ENCODE data around the gene ZNF610.

DNA sequence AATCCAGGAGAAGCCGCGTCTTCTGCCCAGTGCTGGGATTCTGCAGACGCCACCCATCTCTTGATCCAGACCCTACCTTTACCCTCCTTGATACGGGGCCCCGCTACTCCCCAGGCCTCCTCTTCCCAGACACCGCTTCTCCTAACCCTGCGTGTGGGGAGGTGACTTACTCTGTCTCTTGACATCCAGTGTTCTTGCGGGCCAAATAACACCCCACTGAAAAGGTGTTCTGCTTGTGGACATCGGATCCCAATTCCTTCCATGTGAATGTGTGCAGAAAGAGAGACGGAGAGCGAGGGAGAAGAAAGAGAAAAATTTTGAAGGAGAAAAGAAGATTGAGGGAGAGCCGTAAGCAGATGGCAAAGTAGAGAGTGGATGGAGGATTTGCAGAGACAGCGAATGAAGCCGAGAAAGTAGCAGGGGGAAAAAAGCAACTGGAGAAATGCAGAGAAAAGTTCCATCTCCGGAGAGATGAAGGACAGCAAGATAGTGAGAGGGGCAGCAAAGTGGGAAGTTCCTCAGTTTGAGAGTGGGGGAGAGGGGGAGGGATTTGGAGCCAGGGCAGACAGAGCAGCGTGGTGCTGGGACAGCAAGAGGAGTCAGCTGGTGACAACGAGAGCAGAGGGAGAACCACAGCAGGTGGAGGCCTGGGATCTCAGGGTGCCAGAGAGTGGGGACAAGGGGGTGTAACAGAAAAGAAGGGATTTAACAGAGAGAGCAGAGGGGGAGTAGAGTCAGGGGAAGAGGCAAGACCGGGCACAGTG, 38.3 kb upstream of the ZNF610 start:
- TF ChIP-seq, protein P1, sequence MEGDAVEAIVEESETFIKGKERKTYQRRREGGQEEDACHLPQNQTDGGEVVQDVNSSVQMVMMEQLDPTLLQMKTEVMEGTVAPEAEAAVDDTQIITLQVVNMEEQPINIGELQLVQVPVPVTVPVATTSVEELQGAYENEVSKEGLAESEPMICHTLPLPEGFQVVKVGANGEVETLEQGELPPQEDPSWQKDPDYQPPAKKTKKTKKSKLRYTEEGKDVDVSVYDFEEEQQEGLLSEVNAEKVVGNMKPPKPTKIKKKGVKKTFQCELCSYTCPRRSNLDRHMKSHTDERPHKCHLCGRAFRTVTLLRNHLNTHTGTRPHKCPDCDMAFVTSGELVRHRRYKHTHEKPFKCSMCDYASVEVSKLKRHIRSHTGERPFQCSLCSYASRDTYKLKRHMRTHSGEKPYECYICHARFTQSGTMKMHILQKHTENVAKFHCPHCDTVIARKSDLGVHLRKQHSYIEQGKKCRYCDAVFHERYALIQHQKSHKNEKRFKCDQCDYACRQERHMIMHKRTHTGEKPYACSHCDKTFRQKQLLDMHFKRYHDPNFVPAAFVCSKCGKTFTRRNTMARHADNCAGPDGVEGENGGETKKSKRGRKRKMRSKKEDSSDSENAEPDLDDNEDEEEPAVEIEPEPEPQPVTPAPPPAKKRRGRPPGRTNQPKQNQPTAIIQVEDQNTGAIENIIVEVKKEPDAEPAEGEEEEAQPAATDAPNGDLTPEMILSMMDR (IDR thresholded peaks at IDR 0.05; ENCODE audit: low read length): no peak
- no peak for TF ChIP-seq EZH2phosphoT487 (IDR thresholded peaks at IDR 0.05; ENCODE audit: low read length)
- TF ChIP-seq EZH2 (optimal IDR thresholded peaks at IDR 0.05; ENCODE audit: low read depth, low read length): no peak
